Smooth muscle cell of the brain vasculature (primary cell): ENCODE results near the gene IGSF8.

Source experiments
- DNase-seq: peaks from one replicate; pipeline ENCODE4 v3.0.0-alpha.2; 2012; ENCODE audit warnings: low read depth, low spot score

IGSF8 gene

DNA sequence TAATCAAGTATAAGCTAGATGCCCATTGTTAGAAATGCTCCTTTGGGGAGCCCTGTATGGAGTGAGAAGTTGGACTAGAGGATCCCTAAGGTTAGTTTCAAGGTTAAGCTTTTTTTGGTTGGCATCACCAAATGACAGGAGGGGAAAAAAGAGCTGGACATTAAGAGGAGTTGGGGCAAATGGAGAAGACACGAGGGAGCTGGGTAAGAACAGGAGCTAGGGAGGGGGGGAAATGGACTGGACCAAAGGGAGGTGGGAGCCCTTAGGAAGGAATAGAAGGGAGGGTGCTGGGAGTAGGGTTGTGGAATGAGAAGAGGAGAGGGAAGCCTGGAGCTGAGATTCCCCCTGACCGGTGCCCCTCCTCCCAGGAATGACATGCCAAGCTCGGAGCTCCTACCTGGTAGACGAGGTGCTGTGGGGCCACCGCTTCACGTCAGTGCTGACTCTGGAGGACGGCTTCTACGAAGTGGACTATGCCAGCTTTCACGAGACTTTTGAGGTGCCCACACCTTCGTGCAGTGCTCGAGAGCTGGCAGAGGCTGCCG lies 11.2 kb downstream of the IGSF8 start:
- no peak for DNase-seq

DNA sequence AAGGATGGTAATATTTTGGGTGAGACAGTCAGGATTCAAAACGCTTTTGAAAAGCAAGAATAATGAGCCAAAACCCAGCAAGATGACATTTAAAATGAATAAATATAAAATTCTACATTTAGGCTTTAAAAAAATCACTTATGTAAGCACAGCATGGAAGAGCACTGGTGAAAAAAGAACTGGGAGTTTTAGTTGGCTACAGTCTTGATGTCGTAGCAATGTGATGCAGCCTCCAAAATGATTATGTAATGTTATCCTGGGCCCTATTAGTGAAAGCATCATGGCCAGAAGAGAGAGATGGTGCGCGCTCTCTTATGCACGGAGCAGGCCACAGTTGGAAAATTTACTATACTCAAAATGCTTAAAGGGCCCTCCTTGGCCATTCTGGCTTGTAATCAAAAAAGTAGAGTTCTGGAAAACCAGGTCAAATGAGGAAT lies 11.9 kb downstream of the IGSF8 start:
- no peak for DNase-seq

DNA sequence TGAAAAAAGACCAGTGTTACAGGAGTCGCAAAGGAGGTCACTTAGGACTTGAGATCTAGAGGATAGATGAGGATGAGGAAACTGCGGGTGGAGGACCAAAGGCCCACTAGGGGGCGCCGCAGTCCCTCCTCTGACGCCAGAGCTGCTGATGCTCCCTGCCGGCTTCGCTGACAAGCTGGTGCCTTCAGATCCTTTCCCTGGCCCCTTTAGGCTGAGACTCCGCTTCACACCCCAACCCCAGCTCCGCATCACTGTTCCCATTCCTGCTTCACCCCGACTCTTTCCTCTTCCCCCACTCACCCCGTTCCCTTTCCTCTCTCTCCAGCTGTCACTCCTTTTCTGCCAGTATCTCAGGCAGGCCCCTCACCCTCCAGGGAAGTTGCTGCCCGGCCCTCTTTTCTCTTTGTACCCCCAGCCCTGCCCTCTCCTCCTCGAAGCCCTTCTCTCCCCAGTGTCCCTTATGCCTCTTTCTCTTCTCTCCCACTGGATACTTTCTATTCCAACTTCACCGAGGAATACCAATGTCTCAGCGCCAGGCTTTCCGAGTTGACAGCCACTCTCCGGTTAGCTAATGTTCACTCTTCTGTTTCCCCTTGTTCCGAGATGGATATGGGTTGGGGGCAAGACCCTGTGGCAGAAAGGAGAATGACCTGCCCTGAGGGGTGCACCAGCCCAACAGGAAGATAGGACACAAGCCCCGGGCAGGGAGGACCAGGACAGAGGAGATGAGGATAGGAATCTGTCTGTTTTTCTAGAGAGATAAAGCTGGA lies 12.5 kb downstream of the IGSF8 start:
- DNase-seq = no peak

DNA sequence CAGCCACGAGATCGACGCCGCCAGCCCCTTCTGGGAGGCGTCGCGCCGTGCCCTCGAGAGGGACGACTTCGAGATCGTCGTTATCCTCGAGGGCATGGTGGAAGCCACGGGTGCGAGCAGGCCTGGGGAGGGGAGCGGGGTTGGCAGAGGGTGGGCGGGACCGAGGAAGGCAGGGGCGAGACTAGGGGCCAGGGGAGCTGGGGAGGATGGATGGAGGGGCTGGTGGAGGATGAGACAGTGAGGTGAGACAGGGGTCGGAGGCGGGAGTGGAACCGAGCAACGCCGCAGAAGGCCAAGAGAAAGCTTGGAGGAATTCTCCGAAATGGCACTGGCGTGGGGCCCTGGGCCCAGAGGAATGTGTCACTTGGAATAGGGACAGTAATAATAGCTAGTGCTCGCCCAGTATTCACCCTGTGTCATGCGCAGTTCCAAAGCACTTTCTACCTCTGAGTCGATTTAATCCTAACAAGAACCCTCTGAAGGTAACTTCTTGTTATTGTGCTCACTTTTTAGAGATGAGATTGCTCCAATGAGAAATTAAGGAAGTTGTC lies 13.6 kb downstream of the IGSF8 start:
- no peak for DNase-seq

DNA sequence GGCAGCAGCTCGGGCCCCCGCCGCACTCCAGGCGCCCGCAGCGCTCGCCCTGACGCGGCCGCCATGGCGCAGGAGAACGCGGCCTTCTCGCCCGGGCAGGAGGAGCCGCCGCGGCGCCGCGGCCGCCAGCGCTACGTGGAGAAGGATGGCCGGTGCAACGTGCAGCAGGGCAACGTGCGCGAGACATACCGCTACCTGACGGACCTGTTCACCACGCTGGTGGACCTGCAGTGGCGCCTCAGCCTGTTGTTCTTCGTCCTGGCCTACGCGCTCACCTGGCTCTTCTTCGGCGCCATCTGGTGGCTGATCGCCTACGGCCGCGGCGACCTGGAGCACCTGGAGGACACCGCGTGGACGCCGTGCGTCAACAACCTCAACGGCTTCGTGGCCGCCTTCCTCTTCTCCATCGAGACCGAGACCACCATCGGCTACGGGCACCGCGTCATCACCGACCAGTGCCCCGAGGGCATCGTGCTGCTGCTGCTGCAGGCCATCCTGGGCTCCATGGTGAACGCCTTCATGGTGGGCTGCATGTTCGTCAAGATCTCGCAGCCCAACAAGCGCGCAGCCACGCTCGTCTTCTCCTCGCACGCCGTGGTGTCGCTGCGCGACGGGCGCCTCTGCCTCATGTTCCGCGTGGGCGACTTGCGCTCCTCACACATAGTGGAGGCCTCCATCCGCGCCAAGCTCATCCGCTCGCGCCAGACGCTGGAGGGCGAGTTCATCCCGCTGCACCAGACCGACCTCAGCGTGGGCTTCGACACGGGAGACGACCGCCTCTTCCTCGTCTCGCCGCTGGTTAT lies 14.2 kb downstream of the IGSF8 start:
- no peak for DNase-seq

DNA sequence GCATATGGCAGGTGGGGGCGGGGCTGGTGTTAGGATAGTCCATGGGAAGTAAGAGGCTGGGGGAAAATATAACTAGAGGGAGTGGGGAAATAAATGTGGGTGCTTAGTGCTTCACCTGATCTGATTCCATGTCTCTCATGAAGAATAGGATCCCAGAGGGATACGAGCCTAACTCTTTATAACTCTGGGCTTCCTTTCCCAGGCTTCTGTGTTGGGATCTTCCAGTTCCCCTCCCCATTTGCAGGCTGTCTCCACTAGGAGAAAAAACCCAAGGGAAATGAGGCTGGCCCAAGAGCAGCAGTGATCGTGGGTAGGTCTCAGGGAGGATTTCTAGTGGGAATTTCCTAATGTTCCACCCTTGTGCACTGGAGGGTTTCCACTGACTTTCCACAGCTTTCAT lies 15.5 kb downstream of the IGSF8 start:
- DNase-seq = no peak

DNA sequence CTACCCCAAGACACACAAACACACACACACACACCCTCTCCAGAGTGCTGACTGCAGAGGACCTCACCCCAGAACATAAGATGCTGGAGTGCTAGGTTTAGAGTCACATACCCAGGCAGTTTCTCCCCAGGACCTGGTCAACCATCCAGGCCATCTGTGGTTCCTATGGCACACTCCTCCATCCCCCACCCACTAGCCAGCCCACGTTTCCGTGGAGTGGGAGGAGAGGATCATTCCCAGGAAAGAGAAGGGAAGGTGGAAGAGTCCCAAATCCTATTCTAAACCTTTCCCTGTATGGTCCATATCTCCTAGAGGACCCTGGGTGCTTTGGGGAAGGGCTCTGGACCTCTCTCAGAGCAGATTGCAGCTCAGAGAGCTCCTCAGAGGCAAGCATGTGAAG lies 15.9 kb downstream of the IGSF8 start:
- no peak for DNase-seq

DNA sequence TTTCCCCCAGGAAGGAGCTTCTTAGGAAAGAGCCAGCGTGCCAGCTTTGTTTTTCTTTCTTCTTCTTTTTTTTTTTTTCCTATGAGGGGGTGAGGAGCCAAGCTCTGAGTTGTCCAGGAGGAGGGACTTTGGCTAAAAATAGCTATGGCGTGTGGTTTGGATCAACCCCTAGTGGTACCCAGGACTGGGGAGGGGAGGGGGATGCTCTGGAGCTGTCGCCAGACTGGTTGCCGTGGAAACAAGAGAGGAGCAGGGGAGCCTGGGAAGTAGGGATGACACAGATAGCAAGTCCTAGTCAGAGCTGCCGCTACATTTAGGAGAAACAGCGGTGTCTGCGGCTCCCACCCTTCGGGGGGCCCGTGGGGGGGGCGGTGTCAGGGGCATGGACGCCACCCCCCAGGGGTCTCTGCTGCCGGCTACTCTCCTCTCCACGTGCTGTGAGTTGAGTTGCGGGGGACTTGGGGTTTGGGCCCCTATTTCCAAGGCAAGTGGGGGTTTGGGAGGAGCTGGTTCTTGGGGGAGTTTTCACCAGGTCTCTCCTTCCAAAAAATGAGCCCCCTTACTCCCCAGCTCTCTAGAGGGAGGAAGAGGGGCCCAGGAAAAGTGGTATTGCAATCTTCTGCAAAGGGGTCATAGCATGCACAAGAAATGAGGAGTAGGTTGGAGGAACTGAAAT lies 17.0 kb downstream of the IGSF8 start, which contains the start of gene KCNJ9:
KCNJ9 (plus strand) TSS at position 278 of the 676 bp plus-strand sequence. CDS start 2,493 bp downstream, outside the sequence.
- no peak for DNase-seq

DNA sequence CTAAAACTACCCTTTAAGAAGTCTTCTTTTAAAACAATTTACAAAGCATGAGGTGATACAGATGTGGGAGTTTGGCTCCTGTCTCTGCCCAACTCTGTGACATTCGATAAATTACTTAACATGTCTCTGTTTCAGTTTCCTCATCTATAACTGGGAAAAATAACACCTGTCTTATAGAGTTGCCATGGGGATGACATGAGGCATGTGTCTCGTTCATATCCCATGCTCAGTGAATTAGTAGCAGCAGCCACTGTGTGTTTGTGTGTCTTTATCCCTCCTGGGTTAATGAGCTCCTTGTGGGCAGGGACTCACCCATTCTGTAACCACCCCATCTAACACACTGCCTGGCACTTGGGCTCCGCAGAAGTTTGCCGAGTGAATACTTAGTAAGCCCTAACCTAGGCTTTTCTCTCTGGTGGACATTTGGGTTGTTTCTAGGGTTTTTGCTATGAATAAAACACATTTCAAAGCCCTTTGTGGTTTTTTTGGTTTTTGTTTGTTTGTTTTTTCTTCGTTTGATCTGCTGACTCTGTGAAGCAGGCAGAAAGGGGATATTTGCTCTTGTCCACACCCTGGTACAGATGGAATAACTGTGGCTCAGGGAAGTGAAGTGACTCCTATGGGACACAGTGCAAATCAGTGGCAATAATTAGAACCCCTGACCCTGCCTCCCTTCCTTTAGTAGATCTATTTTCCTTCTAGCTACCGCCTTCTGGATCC lies 17.9 kb downstream of the IGSF8 start:
- no peak for DNase-seq

DNA sequence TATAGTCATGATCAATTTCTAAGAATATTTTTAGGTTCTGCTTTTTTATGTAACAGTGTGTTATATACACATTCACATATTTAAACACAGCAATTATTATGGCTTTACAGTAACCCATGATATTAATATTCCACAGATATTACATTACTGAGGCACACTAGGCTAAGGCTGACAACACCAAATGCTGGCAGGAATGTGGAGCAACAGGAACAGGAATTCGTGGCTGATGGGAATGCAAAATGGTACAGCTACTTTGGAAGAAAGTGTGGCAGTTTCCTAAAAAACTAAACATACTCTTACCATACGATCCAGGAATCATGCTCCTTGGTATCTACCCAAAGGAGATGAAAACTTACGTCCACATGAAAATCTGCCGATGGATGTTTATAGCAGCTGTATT lies 19.0 kb downstream of the IGSF8 start:
- DNase-seq = no peak

DNA sequence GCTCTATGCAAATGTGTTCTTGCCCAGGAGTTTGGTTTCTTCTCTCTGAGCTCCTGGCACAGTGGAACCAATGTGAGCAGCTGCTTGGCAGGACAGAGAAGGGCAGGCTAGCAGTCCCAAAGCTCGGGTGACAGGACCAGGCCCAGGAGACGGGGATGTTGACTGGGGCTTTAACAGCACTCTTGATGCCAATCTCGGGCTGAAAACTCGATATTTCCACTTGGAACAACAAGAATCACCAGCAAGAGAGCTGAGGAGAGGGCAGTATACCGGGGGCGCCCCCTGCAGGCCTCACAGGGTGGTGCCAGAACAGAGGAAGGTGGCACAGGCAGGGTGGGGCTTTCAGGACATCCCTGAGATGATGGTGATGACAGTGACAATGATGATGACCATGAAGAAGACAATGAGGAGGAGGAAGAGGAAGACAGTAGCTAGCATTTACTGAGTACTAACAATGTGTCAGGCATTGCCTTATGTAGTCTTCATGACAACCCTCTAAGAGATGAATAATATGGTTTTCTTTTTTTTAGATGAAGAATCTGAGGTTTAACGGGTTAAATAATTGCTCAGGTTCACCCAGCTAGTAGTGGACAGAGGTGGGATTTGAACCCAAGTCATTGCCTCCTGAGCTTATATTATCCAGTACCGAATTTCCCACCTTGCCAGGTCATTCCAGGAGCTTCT lies 19.8 kb downstream of the IGSF8 start:
- no peak for DNase-seq

DNA sequence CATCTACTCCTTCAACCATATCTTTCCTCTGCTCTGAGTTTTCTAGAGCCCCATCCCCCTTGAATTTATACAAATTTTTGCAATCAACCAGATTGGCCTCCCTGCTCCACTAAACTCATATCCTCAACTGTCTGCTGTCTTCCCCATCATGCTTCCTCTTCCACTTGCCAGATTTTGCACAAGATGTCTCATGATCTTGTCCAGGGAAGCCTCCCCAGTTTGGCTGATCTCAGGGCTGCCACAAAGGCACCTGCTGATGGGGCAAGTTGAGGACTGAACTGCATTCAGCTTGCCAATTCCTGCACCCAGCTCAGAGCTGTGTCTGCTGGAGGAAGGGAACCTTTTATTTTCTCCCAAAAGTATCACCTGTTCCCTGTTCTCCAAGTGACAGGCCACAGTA lies 20.9 kb downstream of the IGSF8 start:
- no peak for DNase-seq

DNA sequence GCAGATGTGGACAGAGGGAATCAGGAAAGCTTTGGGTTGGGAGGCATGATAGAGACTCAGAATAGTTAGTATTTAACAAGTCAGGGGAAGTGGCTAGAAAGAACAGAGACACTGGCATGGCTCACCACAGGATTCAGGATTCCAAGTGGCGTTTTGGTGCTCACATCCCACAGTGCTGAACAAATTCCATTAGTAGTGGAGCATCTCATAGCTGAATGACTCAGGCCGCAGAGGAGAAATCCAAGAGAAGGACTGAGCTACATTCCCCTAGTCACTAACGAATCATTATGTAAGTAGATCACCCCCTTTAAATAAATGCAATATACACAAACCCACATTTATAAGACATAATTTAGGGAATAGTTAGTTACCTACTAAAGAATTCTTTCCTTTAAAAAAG lies 22.1 kb downstream of the IGSF8 start:
- no peak for DNase-seq

DNA sequence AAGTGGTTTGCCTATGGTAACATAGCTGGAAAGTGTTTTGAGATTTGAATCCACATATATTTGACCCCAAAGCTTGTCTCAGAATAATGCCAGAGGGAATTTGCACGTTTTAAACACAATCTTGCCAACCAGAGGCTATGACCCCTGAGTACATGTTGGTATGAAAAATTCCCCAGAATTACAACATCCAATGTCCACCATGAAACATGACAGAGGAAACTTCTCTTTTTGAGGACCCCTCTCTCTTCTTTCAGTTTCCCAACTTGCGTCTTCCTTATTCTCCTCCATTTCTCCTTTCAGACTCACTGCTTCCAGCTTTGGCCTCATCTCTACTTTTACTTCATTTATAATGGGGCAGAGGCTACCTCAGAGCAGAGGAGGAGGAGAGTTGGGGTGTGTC lies 22.6 kb downstream of the IGSF8 start:
- no peak for DNase-seq

DNA sequence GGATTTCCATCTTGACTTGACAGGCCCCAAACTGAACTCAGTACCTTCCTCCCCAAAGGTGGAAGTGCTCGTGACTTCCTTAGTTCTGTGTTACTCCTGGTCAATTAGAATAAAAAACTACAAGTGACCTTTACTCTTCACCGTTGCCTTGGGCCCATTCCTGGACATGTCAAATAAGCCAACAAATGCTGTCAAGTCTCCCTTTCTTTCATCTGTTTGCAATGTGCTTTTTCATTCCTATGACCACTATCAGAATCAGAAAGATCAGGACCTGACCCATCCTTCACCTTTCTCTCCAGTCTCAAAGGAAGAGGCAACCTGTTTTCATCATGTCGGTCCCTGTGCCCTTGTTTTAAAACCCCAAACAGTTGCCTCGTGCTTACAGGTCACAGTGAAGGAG lies 23.6 kb downstream of the IGSF8 start:
- no peak for DNase-seq

DNA sequence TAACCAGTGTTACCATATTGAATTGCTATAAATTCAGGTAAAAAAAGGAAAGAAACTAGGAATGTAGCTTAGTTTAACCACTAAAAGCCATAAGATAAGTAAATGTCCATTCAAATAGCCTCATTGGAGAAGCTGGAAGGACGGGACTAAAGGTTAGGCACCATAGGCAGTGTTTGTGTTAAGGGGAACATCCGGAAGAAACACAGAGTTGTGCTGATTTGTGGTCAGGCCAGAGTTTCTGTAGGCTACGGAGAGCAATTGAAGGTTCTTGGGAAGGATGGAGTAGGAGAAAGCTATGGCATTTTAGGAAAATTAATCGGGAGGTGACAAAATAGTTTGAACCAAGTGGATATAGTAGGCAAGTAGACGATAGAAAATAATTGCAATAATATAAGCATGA lies 27.1 kb downstream of the IGSF8 start:
- DNase-seq = no peak

DNA sequence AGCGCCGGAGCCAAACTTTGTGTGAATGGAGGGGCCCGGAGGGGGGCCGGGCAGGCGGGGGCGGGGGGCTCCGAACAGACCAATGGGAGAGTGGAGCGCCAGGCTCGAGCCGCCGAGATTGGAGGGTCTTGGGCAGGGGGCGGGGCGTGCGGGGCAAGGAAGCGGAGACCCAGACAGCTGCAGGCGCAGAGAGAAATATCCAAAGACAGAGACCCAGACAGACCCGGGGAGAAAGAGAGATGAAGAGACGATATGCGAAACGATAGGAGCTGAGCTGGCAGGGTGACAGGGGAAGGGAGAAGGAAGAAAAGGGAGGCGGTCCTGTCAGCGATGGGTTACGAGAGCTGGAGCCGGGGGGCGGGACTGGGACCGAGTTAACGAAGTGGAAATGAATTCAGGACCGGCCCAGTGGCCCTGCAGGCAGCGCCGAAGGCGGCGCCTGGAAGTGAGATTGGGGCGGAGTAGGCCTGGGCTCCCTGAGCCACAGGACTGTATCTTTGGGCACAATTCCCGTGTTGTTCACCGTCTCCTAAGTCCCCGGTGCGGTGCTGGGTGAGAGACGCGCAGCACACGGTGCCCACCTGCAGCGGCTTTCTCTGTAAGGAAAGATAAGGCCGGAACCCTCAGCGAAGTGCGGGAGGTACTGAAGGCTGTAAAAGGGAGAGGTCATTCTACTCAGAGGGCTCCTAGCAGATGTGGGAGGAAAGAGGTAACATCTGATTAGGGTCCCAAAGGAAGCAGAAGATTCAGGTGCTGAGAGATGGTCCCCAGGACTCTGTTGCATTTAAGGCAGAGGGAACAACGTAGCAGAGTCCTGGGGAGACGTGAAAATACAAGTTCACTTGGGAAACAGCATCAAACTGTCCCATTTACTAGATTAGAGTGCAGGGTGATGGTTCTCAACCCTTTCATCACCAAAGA lies 27.9 kb downstream of the IGSF8 start:
- no peak for DNase-seq

DNA sequence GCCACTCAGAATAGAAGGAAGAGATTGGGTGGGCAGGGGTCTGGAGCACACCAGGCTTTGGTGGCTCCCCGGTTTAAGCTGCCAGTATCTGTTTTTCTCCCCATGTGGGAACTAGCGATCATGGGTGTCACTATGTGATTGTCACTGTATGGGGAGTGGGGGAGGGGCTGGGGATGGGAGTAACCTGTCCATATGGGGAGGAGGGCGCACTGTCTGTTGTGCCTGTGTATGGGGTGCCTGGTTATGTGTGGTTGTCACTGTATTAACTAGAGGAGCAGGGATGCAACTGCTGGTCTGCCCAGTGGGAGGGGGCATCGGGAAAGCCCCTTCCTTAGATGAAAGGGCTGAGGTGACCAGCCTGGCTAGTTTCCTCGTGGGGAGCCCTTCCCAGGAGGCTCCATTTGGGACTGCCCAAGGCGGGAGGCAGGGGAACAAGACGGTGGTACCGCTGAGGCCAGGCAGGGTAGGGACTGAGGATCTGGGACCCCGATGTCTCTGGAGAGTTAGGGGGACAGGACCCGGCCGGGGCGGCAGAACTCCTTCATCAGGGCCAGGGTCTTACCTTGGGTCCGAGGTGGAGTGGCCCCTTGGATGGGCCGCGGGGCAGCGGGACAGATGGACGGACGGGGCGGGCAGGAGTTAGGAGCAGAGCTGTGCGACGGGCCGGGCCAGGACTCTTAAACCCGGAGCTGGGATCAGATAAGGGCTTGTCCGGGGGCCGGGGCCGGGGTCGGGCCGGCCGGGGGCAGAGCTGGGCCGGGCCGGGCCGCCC lies 28.8 kb downstream of the IGSF8 start, which contains the start of gene KCNJ10:
KCNJ10 (minus strand) TSS at position 701 of the 772 bp plus-strand sequence. CDS start 27,628 bp downstream, outside the sequence.
- no peak for DNase-seq

DNA sequence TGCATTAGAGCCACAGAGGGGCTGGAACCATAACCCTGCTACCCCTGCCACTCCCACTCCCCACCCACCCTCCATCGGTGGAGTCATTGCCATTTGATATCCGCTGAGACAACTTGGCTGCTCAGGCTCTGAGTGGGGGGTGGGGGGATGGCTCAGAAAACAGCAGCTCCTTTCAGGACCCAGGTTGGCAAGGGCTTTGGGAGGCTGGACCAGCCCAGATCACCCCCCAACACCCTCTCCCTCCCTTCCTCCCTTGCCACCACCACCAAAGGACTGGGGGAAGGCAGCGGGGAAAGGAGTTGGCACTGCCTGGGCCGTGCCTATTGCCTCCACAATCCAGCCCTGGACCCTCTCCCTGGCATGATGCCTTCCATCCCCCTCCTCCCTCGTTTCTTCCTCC lies 30.2 kb downstream of the IGSF8 start:
- DNase-seq = no peak
